SK-N-SH (cell line): Measurements from ENCODE around the gene VPS13C.

Experiments
- CTCF ChIP-seq: fragments of 200-600 bp; sonication (generic); IDR thresholded peaks from 2 replicates; pipeline ENCODE4 v1.6.1; 2017; ENCODE audit warnings: antibody characterized with exemption, mild to moderate bottlenecking, moderate library complexity
- EP300 ChIP-seq, 2 experiments: IDR thresholded peaks; 2 replicates each; pipeline versions ENCODE4 v1.4.0 to v1.6.1; 2012; ENCODE audit warnings: borderline replicate concordance in 1 of 2, low read depth in 1 of 2, low read length in 1 of 2
- NRF1 ChIP-seq: IDR thresholded peaks from 2 replicates; pipeline ENCODE4 v1.6.1; 2012; ENCODE audit warnings: low read depth, mild to moderate bottlenecking, low read length
- POLR2AphosphoS5 ChIP-seq: IDR thresholded peaks from 2 replicates; pipeline ENCODE4 v1.6.1; 2012; ENCODE audit warnings: low read depth, low read length
- RAD21 ChIP-seq: IDR thresholded peaks from 2 replicates; pipeline ENCODE4 v1.6.1; 2012; ENCODE audit warnings: mild to moderate bottlenecking, low read length
- REST ChIP-seq: IDR thresholded peaks from 2 replicates; pipeline ENCODE4 v1.6.1; 2012; ENCODE audit warnings: mild to moderate bottlenecking, low read depth, low read length, moderate library complexity
- RFX5 ChIP-seq: IDR thresholded peaks from 2 replicates; pipeline ENCODE4 v1.6.1; 2012; ENCODE audit warnings: mild to moderate bottlenecking, improper control_type of control experiment, low read length
- RXRA ChIP-seq: IDR thresholded peaks from 2 replicates; pipeline ENCODE4 v1.4.0; 2012; ENCODE audit warnings: low read depth, mild to moderate bottlenecking, borderline replicate concordance
- SMC3 ChIP-seq: IDR thresholded peaks from 2 replicates; pipeline ENCODE4 v1.6.1; 2012; ENCODE audit warnings: low read depth, low read length, improper control_type of control experiment
- ZBTB33 ChIP-seq: IDR thresholded peaks from 2 replicates; pipeline ENCODE4 v1.4.0; 2012; ENCODE audit warnings: low read depth, borderline replicate concordance

GRCh38 chr15:62066663-62067447 lies 6.6 kb upstream of the VPS13C start, which contains the start of gene C2CD4A:
- TF ChIP-seq ZBTB33 (no peak), POLR2AphosphoS5 (no peak), RFX5 (no peak), REST (no peak), CTCF (no peak), NRF1 (no peak), RAD21 (no peak), EP300 (IDR thresholded peaks at IDR 0.05; ENCODE audit: borderline replicate concordance in 1 of 2, low read depth in 1 of 2, low read length in 1 of 2) (no peak), SMC3 (no peak), RXRA (no peak)
